ENCODE results near the gene RAB34. TPM values are rescaled to one million over a fixed set of nuclear protein-coding genes. Genes with fewer than 3 reads are reported as not detected.
"Not testable (repeated sequence)": the region's sequence is repeated elsewhere in the genome, so short reads cannot be mapped to it uniquely, and the experiment has no call there.

Gene RAB34
- total and polyA plus RNA-seq, 7 experiments from 2014 or later, result 11.0 to 50.2 (median 16.4) TPM

DNA sequence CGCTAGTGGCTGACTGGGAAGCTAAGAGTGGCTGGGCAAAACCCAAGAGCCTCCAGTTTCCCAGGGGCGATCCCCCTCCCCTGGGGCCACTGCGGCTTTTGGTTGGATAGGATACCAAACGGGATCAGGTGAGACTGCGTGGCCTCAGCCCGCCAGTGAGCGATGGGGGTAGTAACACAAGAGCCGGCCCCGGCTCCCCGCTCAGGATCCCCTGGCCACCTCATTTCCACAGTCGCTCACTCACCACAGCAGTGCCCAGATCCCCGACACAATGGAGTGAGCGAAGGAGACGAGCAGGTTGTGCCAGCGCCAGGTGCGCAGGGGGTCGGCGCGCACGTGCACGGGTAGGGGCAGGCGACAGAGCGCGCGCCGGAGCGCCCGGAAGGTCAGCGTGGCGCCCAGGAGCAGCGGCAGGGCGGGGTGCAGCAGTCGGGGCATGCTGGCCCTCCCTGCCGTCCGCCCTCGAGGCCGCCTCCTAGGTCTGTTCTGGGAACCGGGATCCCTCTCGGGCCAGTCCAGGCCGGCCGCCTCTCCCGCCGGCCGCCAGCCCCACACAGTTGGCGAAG lies 8.1 kb upstream of the RAB34 start:
- peaks cover 4 to 31% (median 12%) of the 10 kb centered on the region in 5 donors for H3K36me3 Mint-ChIP-seq
- Histone ChIP-seq H3K27ac (ENCODE audit: low read depth, low read length) (peak overlapping the region; percentile 65), H3K36me3 (ENCODE audit: control insufficient read depth in 2 of 3, insufficient read depth in 3 of 3, low read length in 3 of 3) (peaks cover 20 to 39% (median 30%) of the 10 kb centered on the region in 3 experiments), H3K4me3 (ENCODE audit: low read length) (peak overlapping the region; percentile 18), H3K27me3 (ENCODE audit: control insufficient read depth in 2 of 2, insufficient read depth in 2 of 2, low read length in 2 of 2) (no peaks in the 10 kb centered on the region), H3K4me1 (ENCODE audit: control insufficient read depth in 2 of 2, insufficient read depth in 2 of 2, low read length in 2 of 2) (peaks cover 34 to 44% of the 10 kb centered on the region in 2 donors), H3K9me3 (ENCODE audit: control insufficient read depth in 2 of 3, low read length in 3 of 3) (no peaks in the 10 kb centered on the region)
- H3K27me3 Mint-ChIP-seq, result no peaks in the 10 kb centered on the region
- no peaks in the 10 kb centered on the region for H3K9me3 Mint-ChIP-seq
- H3K27ac Mint-ChIP-seq, result peak overlapping the region in 7 of 9 donors; percentile 23 to 88 (median 70)
- ATAC-seq (no peak), DNase-seq (peak in 4 of 9 donors; percentile 26 to 40 (median 36))
- CTCF ChIA-PET, result interaction anchor here (0.6 to 10.6 kb wide), 20 partner anchors 8 to 239 kb away, joined by 3 to 331 read pairs (median 4); partner anchors contain the start of genes FLOT2, PROCA1, SDF2 and SUPT6H
- peaks cover 13 to 69% (median 59%) of the 10 kb centered on the region in 7 donors for H3K4me1 Mint-ChIP-seq
- intact Hi-C loops (cut with micrococcal nuclease), result loop anchor here (2.0 to 10.0 kb wide), 6 partner anchors 78 to 567 kb away; partner anchors contain the start of genes BLTP2 (in 1 of the 2), FAM222B (in 1 of the 2) and NUFIP2 (in 1 of the 2)
- peak overlapping the region; percentile 67 to 96 (median 82) for H3K4me3 Mint-ChIP-seq
- POLR2A ChIA-PET, result interaction anchor here (1.2 to 9.2 kb wide), 10 partner anchors 14 to 226 kb away, joined by 3 to 269 read pairs (median 14); partner anchors contain the start of genes ALDOC, BLTP2, DHRS13 and FLOT2

- peak overlapping the region; percentile 23 to 88 (median 80) for H3K27ac Mint-ChIP-seq
- Histone ChIP-seq H3K4me3 (ENCODE audit: low read length) (no peak overlapping the region), H3K27ac (ENCODE audit: low read depth, low read length) (peak overlapping the region; percentile 65), H3K9me3 (ENCODE audit: control insufficient read depth in 2 of 3, low read length in 3 of 3) (no peaks in the 10 kb centered on the region), H3K36me3 (ENCODE audit: control insufficient read depth in 2 of 3, insufficient read depth in 3 of 3, low read length in 3 of 3) (peaks cover 20 to 39% (median 32%) of the 10 kb centered on the region in 3 experiments), H3K4me1 (ENCODE audit: control insufficient read depth in 2 of 2, insufficient read depth in 2 of 2, low read length in 2 of 2) (peaks cover 36 to 49% of the 10 kb centered on the region in 2 donors), H3K27me3 (ENCODE audit: control insufficient read depth in 2 of 2, insufficient read depth in 2 of 2, low read length in 2 of 2) (no peaks in the 10 kb centered on the region)
- H3K4me1 Mint-ChIP-seq, result peaks cover 18 to 74% (median 64%) of the 10 kb centered on the region in 7 donors
- POLR2A ChIA-PET, result interaction anchor here (1.4 to 9.2 kb wide), 7 partner anchors 14 to 177 kb away, joined by 3 to 269 read pairs (median 17); partner anchors contain the start of genes ALDOC, DHRS13, FLOT2 and PROCA1
- H3K4me3 Mint-ChIP-seq, result peak overlapping the region; percentile 67 to 96 (median 82)
- CTCF ChIA-PET, result interaction anchor here (0.6 to 10.6 kb wide), 3 partner anchors 9 to 228 kb away, joined by 3 to 331 read pairs (median 3); partner anchors contain the start of gene TRAF4
- intact Hi-C loops (cut with micrococcal nuclease), result loop anchor here in 1 of 2 donors (5.0 to 10.0 kb wide), 3 partner anchors 78 to 567 kb away; partner anchors contain the start of genes BLTP2 and NUFIP2
- DNase-seq (no peak), ATAC-seq (no peak)
- H3K36me3 Mint-ChIP-seq, result peaks cover 4 to 36% (median 17%) of the 10 kb centered on the region in 5 donors
- H3K9me3 Mint-ChIP-seq, result no peaks in the 10 kb centered on the region
- H3K27me3 Mint-ChIP-seq, result no peaks in the 10 kb centered on the region
Observed at GRCh38 chr17:28725166-28725659, 7.5 kb upstream of the RAB34 start.

DNA sequence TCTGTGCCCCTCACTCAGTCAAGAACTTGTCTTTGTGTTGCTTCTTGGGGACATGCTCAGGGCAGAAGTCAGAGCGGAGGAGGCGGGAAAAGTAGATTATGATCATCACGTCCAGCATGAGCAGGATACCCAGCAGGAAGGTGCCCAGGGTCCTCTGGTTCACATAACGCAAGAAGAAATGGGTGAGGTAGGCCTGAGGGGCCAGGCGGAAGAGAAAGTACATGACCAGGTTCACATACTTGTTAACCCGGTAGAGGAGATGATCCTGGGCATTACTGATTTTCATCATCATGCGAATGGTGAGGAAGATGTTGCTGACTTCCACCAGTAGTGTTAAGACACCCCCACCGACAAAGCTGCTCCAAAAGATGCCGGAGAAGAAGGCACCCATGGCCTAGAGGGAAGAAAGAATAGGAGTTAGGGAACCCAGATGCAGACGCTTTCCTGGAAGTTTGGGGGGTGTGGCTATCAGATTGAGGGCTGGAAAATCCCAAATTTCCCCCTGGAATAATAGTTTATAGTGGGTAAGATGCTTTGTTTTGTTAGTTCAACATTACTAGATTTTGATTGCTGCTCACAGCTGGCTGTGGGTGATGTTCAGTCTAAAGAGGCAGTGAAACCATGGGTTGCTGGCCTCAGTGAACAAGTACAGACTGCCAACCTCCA lies 7.0 kb upstream of the RAB34 start:
- peak overlapping the region in 8 of 9 donors; percentile 23 to 88 (median 77) for H3K27ac Mint-ChIP-seq
- no peaks in the 10 kb centered on the region for H3K27me3 ChIP-seq (ENCODE audit: control insufficient read depth in 2 of 2, insufficient read depth in 2 of 2, low read length in 2 of 2)
- peaks cover 36 to 49% of the 10 kb centered on the region in 2 donors for H3K4me1 ChIP-seq (ENCODE audit: control insufficient read depth in 2 of 2, insufficient read depth in 2 of 2, low read length in 2 of 2)
- peaks cover 19 to 73% (median 69%) of the 10 kb centered on the region in 7 donors for H3K4me1 Mint-ChIP-seq
- H3K4me3 Mint-ChIP-seq, result peak overlapping the region; percentile 67 to 96 (median 82)
- H3K27ac ChIP-seq (ENCODE audit: low read depth, low read length), result no peak overlapping the region
- ATAC-seq (no peak), DNase-seq (no peak)
- CTCF ChIA-PET, result interaction anchor here (0.9 to 10.6 kb wide), 2 partner anchors 24 to 229 kb away, joined by 3 to 331 read pairs; partner anchors contain the start of gene TRAF4
- POLR2A ChIA-PET, result interaction anchor here (0.5 to 9.2 kb wide), 7 partner anchors 13 to 1996 kb away, joined by 3 to 269 read pairs (median 6); partner anchors contain the start of genes ALDOC, FLOT2, PROCA1 and SDF2
- H3K4me3 ChIP-seq (ENCODE audit: low read length), result no peak overlapping the region
- intact Hi-C loops (cut with micrococcal nuclease), result loop anchor here in 1 of 2 donors (5.0 to 10.0 kb wide), 3 partner anchors 77 to 568 kb away; partner anchors contain the start of genes BLTP2 and NUFIP2
- no peaks in the 10 kb centered on the region for H3K27me3 Mint-ChIP-seq
- H3K36me3 ChIP-seq (ENCODE audit: control insufficient read depth in 2 of 3, insufficient read depth in 3 of 3, low read length in 3 of 3), result peaks cover 20 to 39% (median 32%) of the 10 kb centered on the region in 3 experiments
- no peaks in the 10 kb centered on the region for H3K9me3 Mint-ChIP-seq
- no peaks in the 10 kb centered on the region for H3K9me3 ChIP-seq (ENCODE audit: control insufficient read depth in 2 of 3, low read length in 3 of 3)
- H3K36me3 Mint-ChIP-seq, result peaks cover 4 to 42% (median 22%) of the 10 kb centered on the region in 5 donors

DNA sequence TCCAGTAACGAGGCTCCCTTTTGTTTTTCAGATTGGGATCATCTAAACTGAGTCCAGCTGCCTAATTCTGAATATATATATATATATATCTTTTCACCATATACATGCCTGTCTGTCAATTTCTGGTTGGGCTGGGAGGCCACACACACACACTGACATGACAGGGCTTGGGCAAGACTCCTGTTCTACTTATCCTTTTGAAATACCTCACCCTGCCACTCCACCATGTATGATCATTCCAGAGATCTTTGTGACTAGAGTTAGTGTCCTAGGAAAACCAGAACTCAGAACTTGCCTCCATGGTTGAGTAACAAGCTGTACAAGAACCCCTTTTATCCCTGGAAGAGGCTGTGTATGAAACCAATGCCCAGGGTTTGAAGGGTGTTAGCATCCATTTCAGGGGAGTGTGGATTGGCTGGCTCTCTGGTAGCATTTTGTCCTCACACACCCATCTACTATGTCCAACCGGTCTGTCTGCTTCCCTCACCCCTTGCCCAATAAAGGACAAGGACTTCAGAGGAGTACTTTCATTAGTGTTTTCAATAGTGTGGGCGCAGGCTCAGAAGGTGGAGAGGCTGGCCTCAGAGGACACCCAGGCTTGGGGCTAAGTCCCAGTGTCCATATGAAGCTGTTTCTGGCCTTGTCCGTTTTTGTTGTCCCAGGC lies 6.3 kb upstream of the RAB34 start:
- H3K27me3 ChIP-seq (ENCODE audit: control insufficient read depth in 2 of 2, insufficient read depth in 2 of 2, low read length in 2 of 2); ATAC-seq; H3K27me3 Mint-ChIP-seq; DNase-seq; H3K9me3 ChIP-seq (ENCODE audit: control insufficient read depth in 2 of 3, low read length in 3 of 3); H3K27ac ChIP-seq (ENCODE audit: low read depth, low read length); H3K9me3 Mint-ChIP-seq; H3K4me3 ChIP-seq (ENCODE audit: low read length): not testable (repeated sequence)
- Mint-ChIP-seq H3K4me1 (peaks cover 21 to 76% (median 72%) of the 10 kb centered on the region in 7 donors), H3K36me3 (peaks cover 4 to 42% (median 23%) of the 10 kb centered on the region in 5 donors), H3K27ac (peak overlapping the region in 7 of 9 donors; percentile 23 to 88 (median 69)), H3K4me3 (peak overlapping the region in 9 of 10 donors; percentile 37 to 96 (median 80))
- POLR2A ChIA-PET, result interaction anchor here (0.5 to 9.2 kb wide), 7 partner anchors 12 to 1997 kb away, joined by 3 to 269 read pairs (median 5); partner anchors contain the start of genes FLOT2, PROCA1, SDF2 and SUPT6H
- intact Hi-C loops (cut with micrococcal nuclease), result loop anchor here in 1 of 2 donors (10.0 kb wide), 1 partner anchor 421 kb away; no protein-coding TSS in a partner anchor
- Histone ChIP-seq H3K4me1 (ENCODE audit: control insufficient read depth in 2 of 2, insufficient read depth in 2 of 2, low read length in 2 of 2) (peaks cover 36 to 50% of the 10 kb centered on the region in 2 donors), H3K36me3 (ENCODE audit: control insufficient read depth in 2 of 3, insufficient read depth in 3 of 3, low read length in 3 of 3) (peaks cover 20 to 39% (median 32%) of the 10 kb centered on the region in 3 experiments)
- CTCF ChIA-PET, result interaction anchor here (10.6 kb wide), 1 partner anchor 24 kb away, joined by 331 read pairs; the partner anchor contains the start of gene TRAF4

DNA sequence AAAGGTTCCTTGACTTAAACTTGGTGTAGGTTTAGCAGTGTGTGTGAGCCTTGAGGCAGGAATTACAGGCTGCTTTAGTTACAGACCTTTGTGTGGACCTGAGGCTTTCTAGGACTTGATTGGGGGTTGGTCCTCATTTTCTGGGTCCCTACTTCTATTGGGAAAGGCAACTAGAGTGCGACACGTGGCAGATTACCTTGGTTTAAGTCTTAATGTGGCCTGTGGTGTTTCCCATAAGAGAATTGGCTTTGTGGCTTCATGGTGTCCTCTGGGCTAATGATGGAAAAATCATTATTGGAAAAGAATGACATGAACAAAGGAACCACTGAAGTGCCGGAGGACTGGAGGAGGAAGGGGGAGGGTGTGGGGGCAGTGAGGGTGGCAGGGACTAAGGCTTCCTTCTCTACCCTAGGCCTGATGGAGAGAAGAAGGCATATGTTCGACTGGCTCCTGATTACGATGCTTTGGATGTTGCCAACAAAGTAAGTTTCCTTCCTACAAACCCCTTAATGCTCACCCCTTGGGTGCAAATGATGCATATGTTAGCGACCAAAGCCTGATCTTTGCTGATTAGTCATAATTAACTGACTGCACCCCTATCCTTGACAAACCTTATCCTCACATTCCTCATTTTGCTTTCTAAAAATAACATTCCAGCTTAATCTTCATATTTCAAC lies 5.6 kb upstream of the RAB34 start:
- ATAC-seq (no peak), DNase-seq (no peak)
- no peaks in the 10 kb centered on the region for H3K9me3 ChIP-seq (ENCODE audit: control insufficient read depth in 2 of 3, low read length in 3 of 3)
- peaks cover 20 to 36% (median 32%) of the 10 kb centered on the region in 3 experiments for H3K36me3 ChIP-seq (ENCODE audit: control insufficient read depth in 2 of 3, insufficient read depth in 3 of 3, low read length in 3 of 3)
- H3K27me3 ChIP-seq (ENCODE audit: control insufficient read depth in 2 of 2, insufficient read depth in 2 of 2, low read length in 2 of 2), result no peaks in the 10 kb centered on the region
- peaks cover 24 to 78% (median 74%) of the 10 kb centered on the region in 7 donors for H3K4me1 Mint-ChIP-seq
- peak overlapping the region; percentile 82 for H3K27ac ChIP-seq (ENCODE audit: low read depth, low read length)
- peak overlapping the region; percentile 3 to 71 (median 24) for H3K4me3 Mint-ChIP-seq
- H3K27ac Mint-ChIP-seq, result peak overlapping the region in 7 of 9 donors; percentile 24 to 70 (median 59)
- no peak overlapping the region for H3K4me3 ChIP-seq (ENCODE audit: low read length)
- ChIA-PET CTCF (interaction anchor here (10.6 kb wide), 1 partner anchor 25 kb away, joined by 331 read pairs; the partner anchor contains the start of gene TRAF4), POLR2A (interaction anchor here (0.7 to 6.1 kb wide), 3 partner anchors 12 to 174 kb away, joined by 3 to 35 read pairs (median 5); partner anchors contain the start of genes FLOT2 and PROCA1)
- H3K36me3 Mint-ChIP-seq, result peaks cover 4 to 42% (median 23%) of the 10 kb centered on the region in 5 donors
- peaks cover 36 to 49% of the 10 kb centered on the region in 2 donors for H3K4me1 ChIP-seq (ENCODE audit: control insufficient read depth in 2 of 2, insufficient read depth in 2 of 2, low read length in 2 of 2)
- H3K9me3 Mint-ChIP-seq, result peaks cover 0 to 2% (median 0%) of the 10 kb centered on the region in 11 donors
- intact Hi-C loops (cut with micrococcal nuclease), result loop anchor here in 1 of 2 donors (10.0 kb wide), 1 partner anchor 422 kb away; no protein-coding TSS in a partner anchor
- H3K27me3 Mint-ChIP-seq, result peaks cover 0 to 8% (median 0%) of the 10 kb centered on the region in 5 donors
